Epithelial cell of proximal tubule (primary cell): Measurements from ENCODE around the gene HYLS1. TPM values are rescaled to one million over a fixed set of nuclear protein-coding genes. Genes with fewer than 3 reads are reported as not detected.

Experiments
- DNase-seq: peaks from one replicate; pipeline ENCODE4 v3.0.0-alpha.2; 2011; ENCODE audit warnings: low read depth
- H3K4me3 ChIP-seq: 2 replicates; pipeline ENCODE4 v1.5.1; 2011; ENCODE audit warnings: low read depth, mild to moderate bottlenecking, low read length
- CTCF ChIP-seq: conservative IDR thresholded peaks from 2 replicates; pipeline ENCODE4 v1.5.1; 2012; ENCODE audit warnings: low read depth, mild to moderate bottlenecking, low read length
- total RNA-seq: library from RNA; depleted of rRNA; stranded (reverse); fragments of >200 nt; gene quantifications from 2 replicates; pipeline ENCODE4 v1.2.3, GENCODE V29; 2015

HYLS1 gene
- total RNA-seq, 1 donor from 2014 or later: 9.3 TPM

DNA sequence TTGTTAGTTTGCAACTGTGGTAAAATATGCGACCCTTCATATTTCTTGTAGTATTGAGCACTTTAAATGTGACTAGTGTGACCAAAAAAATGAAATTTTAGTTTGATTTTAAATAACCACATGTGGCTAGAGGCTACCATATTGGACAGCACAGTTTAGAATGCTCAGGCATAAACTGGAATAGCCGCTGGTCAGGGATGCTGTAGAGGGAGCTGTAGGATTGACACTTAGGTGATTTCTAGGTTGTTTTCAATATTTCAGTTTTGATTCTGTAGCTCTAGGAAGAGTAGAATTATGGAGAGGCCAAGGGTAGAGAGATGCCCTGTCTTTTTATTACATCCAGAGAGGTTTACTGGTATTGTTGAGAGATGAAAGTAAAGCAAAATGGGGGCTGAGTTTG is 47.6 kb downstream of the HYLS1 start:
- TF ChIP-seq CTCF: no peak
- no peak overlapping the region for H3K4me3 ChIP-seq
- DNase-seq: no peak

DNA sequence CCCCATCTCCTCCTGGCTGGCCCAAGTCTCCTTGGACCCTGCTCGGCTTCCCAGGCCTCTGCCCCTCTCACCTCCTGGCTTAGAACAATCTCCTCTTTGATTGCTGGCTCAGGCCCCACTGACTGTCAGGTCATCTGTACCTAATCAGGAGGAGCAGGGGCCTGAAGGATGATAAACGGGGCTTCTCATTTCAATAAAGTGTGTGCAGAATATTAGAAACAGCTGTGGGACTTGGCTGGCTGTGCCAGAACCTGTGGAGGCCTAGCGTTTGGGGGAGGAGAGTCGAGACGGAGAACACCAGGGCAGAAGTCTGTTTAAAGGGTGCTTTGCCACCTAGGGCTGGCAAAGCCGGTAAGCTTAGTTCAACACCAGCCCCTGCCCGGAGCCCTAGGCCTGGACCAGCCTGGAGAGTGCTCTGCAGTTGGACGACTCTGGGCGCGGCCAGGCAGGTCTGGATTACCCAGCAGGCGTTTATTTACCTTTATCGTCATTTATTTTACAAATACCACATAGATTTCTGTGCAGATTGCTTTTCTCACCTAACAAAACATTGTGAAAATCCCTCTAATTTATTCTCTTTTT is 48.2 kb downstream of the HYLS1 start:
- TF ChIP-seq CTCF: no peak
- no peak for DNase-seq
- H3K4me3 ChIP-seq: no peak overlapping the region

DNA sequence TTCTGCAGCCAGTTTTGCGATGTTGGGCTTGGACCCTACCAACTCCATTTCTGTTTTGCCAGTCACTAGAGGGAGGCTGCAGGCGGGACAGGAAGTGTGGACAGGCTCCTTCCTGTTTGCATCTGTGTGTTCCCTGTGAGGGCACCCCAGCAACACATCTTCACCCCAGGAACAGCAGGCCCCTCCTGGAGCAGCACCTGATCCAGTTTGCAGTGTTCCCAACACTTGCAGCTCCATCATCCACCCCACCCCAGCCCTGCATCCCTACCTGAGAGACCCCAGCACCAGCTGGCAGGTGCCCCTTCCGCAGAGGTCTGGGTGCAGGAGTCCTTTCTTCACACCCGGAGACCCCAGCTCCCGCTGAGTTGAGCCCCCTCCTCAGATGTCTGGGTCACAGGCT is 51.0 kb downstream of the HYLS1 start:
- no peak for TF ChIP-seq CTCF
- H3K4me3 ChIP-seq: no peak overlapping the region
- no peak for DNase-seq

GRCh38 chr11:125939081-125939521 is 51.6 kb downstream of the HYLS1 start:
- no peak overlapping the region for H3K4me3 ChIP-seq
- no peak for DNase-seq
- TF ChIP-seq CTCF: no peak

GRCh38 chr11:125940145-125940544 is 52.7 kb downstream of the HYLS1 start:
- H3K4me3 ChIP-seq: no peak overlapping the region
- DNase-seq: no peak
- no peak for TF ChIP-seq CTCF

DNA sequence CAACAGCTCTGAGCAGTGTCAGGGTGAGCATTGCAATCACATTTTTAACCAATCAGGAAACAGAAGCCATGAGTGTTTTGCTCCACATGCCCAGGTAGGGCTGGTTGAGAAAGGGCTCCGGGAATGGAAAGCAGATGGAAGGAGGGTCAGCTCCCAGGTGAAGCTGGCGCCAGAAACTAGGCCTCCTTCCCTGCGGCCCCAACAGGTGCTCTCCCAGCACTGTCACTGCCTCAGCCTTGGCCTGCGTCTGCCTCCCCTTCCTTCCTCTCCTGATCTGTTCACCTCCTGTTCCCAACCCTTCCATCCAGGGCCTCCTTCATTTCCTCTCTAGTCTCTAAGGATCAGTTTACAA is 53.8 kb downstream of the HYLS1 start:
- no peak overlapping the region for H3K4me3 ChIP-seq
- no peak for TF ChIP-seq CTCF
- no peak for DNase-seq

- no peak overlapping the region for H3K4me3 ChIP-seq
- TF ChIP-seq CTCF: peak; percentile 93
- no peak for DNase-seq
Measured at GRCh38 chr11:125941619-125942611, 54.4 kb downstream of the HYLS1 start.
